K562 (cell line): ENCODE measurements around the gene CDKN1B. TPM values are rescaled to one million over a fixed set of nuclear protein-coding genes. Genes with fewer than 3 reads are reported as not detected.

Source experiments
- ARNT ChIP-seq, 2 experiments: fragments of 450-650 bp; IDR thresholded peaks; 2 replicates each; pipeline ENCODE4 v1.6.1; 2016; ENCODE audit warnings: mild to moderate bottlenecking in 1 of 2
- CCNT2 ChIP-seq: IDR thresholded peaks from 2 replicates; pipeline ENCODE4 v1.6.1; 2011; ENCODE audit warnings: borderline replicate concordance, low read depth, mild to moderate bottlenecking, moderate library complexity, mixed read lengths, low read length; ENCODE audit not compliant: insufficient read length; ENCODE audit errors: extremely low read depth
- CSDE1 ChIP-seq, 2 experiments: fragments of 450-650 bp; IDR thresholded peaks; 2 replicates each; pipeline ENCODE4 v1.6.1; 2016; ENCODE audit warnings: mild to moderate bottlenecking in 1 of 2
- ELF1 ChIP-seq: fragments of 200-800 bp; sonication (Bioruptor generic); IDR thresholded peaks from 2 replicates; pipeline ENCODE4 v1.6.1; 2016; ENCODE audit warnings: missing genetic modification characterization, missing compliant biosample characterization
- ESRRA ChIP-seq: fragments of 450-650 bp; IDR thresholded peaks from 2 replicates; pipeline ENCODE4 v1.6.1; 2014; ENCODE audit warnings: low read depth, mild to moderate bottlenecking, moderate library complexity, borderline replicate concordance
- HDGF ChIP-seq: fragments of 450-650 bp; IDR thresholded peaks from 2 replicates; pipeline ENCODE4 v1.6.1; 2016
- HMGN3 ChIP-seq: IDR thresholded peaks from 2 replicates; pipeline ENCODE4 v1.6.1; 2011; ENCODE audit warnings: borderline replicate concordance, low read depth, mild to moderate bottlenecking, mixed read lengths, low read length; ENCODE audit not compliant: insufficient read length; ENCODE audit errors: extremely low read depth
- NR2C2 ChIP-seq, 2 experiments: fragments of 200-800 bp in 1 of 2; sonication (Bioruptor generic) in 1 of 2; sonication (generic) in 1 of 2; formaldehyde crosslinking in 1 of 2; IDR thresholded peaks; 2 replicates each; pipeline versions ENCODE4 v1.6.1 to v1.8.0; 2016 to 2022; ENCODE audit warnings: mild to moderate bottlenecking in 1 of 2, missing compliant biosample characterization in 1 of 2, missing genetic modification characterization in 1 of 2, missing genetic modification reagents in 1 of 2
- NRF1 ChIP-seq, 2 experiments: fragments of 450-650 bp; IDR thresholded peaks in 1 of 2; conservative IDR thresholded peaks in 1 of 2; 2 replicates each; pipeline ENCODE4 v1.6.1; 2014; ENCODE audit warnings: mild to moderate bottlenecking in 2 of 2
- PHF21A ChIP-seq: fragments of 450-650 bp; IDR thresholded peaks from 2 replicates; pipeline ENCODE4 v1.6.1; 2017; ENCODE audit warnings: low read depth, borderline replicate concordance
- PML ChIP-seq: IDR thresholded peaks from 2 replicates; pipeline ENCODE4 v1.6.1; 2012; ENCODE audit warnings: low read length, inconsistent platforms
- SLC30A9 ChIP-seq: fragments of 250-450 bp; sonication (Bioruptor Pico); IDR thresholded peaks from 2 replicates; pipeline ENCODE4 v1.8.0; 2022; ENCODE audit warnings: mild to moderate bottlenecking, moderate library complexity
- SMAD2 ChIP-seq: fragments of 150-350 bp; IDR thresholded peaks from 2 replicates; pipeline ENCODE4 v1.6.1; 2014; ENCODE audit warnings: low read depth, mild to moderate bottlenecking, low read length
- SMARCE1 ChIP-seq: fragments of 450-650 bp; IDR thresholded peaks from 2 replicates; pipeline ENCODE4 v1.7.1; 2016; ENCODE audit warnings: mild to moderate bottlenecking
- SOX6 ChIP-seq: fragments of 450-650 bp; IDR thresholded peaks from 2 replicates; pipeline ENCODE4 v1.6.1; 2014; ENCODE audit warnings: mild to moderate bottlenecking
- SRSF9 ChIP-seq: fragments of 200-400 bp; formaldehyde crosslinking; IDR thresholded peaks from 2 replicates; pipeline ENCODE4 v1.6.1; 2017; ENCODE audit warnings: low read depth, low read length, borderline replicate concordance
- STAG1 ChIP-seq: sonication (generic); formaldehyde crosslinking; IDR thresholded peaks from 2 replicates; pipeline ENCODE4 v1.5.0; 2020; ENCODE audit warnings: missing genetic modification reagents, borderline replicate concordance
- TEAD1 ChIP-seq, 2 experiments: fragments of 450-650 bp in 1 of 2; sonication (generic) in 1 of 2; formaldehyde crosslinking; IDR thresholded peaks; 2 replicates each; pipeline versions ENCODE4 v1.4.0 to v1.8.0; 2020 to 2022; ENCODE audit warnings: mild to moderate bottlenecking in 2 of 2, missing genetic modification reagents in 1 of 2
- VEZF1 ChIP-seq: fragments of 200-800 bp; sonication (Bioruptor generic); IDR thresholded peaks from 2 replicates; pipeline ENCODE4 v1.6.1; 2017; ENCODE audit warnings: missing genetic modification characterization, missing compliant biosample characterization
- ZNF124 ChIP-seq: sonication (generic); formaldehyde crosslinking; IDR thresholded peaks from 2 replicates; pipeline ENCODE4 v1.8.1; 2022; ENCODE audit warnings: missing genetic modification reagents
- ZNF551 ChIP-seq: fragments of 250-450 bp; sonication (Bioruptor Pico); IDR thresholded peaks from 2 replicates; pipeline ENCODE4 v1.5.0; 2021; ENCODE audit warnings: mild to moderate bottlenecking, moderate library complexity
- polyA plus RNA-seq, 8 experiments: library from polyadenylated mRNA; depleted of rRNA in 4 of 8; stranded (reverse) in 5 of 8; unstranded in 3 of 8; fragments of >200 nt; fragmentation: Nextera tagmentation in 2 of 8; fragmentation: Illumina TruSeq in 1 of 8; extraction: Ambion mirVana in 2 of 8; extraction: Trizol in 1 of 8; gene quantifications; 2 replicates each; pipeline versions ENCODE4 v1.2.1 to v1.2.3, GENCODE V29; 2011 to 2014; ENCODE audit warnings: inconsistent platforms in 1 of 8, missing spikeins in 1 of 8
- total RNA-seq, 7 experiments: library from RNA; depleted of rRNA in 6 of 7; stranded (reverse); fragments of >200 nt in 6 of 7; fragmentation: Illumina TruSeq in 2 of 7; extraction: Trizol in 2 of 7; gene quantifications; 2 replicates each; pipeline versions ENCODE4 v1.2.1 to v1.2.3, GENCODE V29; 2011 to 2021; ENCODE audit warnings: low replicate concordance in 1 of 7
- TF ChIP-seq, protein P1 (sequence below): fragments of 250-450 bp; sonication (Bioruptor Pico); IDR thresholded peaks from 2 replicates; pipeline ENCODE4 v1.5.1; 2021; ENCODE audit warnings: mild to moderate bottlenecking
- TF ChIP-seq, protein P2 (sequence below): IDR thresholded peaks from 2 replicates; pipeline ENCODE4 v1.6.1; 2014; ENCODE audit warnings: antibody characterized with exemption
- TF ChIP-seq, protein P3 (sequence below): fragments of 450-650 bp; formaldehyde crosslinking; IDR thresholded peaks from 2 replicates; pipeline ENCODE4 v1.4.0; 2020; ENCODE audit warnings: mild to moderate bottlenecking, moderate library complexity

CDKN1B gene
- total and polyA plus RNA-seq, 9 of the 15 experiments (the other 6 are each of a cell fraction or from before 2014, with no cell fraction given) = 2.6 to 35.2 (median 15.5) TPM

DNA sequence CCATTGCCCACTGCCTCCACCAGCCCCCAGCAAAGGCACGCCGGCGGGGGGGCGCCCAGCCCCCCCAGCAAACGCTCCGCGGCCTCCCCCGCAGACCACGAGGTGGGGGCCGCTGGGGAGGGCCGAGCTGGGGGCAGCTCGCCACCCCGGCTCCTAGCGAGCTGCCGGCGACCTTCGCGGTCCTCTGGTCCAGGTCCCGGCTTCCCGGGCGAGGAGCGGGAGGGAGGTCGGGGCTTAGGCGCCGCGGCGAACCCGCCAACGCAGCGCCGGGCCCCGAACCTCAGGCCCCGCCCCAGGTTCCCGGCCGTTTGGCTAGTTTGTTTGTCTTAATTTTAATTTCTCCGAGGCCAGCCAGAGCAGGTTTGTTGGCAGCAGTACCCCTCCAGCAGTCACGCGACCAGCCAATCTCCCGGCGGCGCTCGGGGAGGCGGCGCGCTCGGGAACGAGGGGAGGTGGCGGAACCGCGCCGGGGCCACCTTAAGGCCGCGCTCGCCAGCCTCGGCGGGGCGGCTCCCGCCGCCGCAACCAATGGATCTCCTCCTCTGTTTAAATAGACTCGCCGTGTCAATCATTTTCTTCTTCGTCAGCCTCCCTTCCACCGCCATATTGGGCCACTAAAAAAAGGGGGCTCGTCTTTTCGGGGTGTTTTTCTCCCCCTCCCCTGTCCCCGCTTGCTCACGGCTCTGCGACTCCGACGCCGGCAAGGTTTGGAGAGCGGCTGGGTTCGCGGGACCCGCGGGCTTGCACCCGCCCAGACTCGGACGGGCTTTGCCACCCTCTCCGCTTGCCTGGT is at the start of gene CDKN1B (continued):
- no peak for TF ChIP-seq ESRRA
- TF ChIP-seq SOX6 = no peak
- TF ChIP-seq SRSF9 = no peak
- TF ChIP-seq CCNT2 = peak; percentile 65
- TF ChIP-seq SMARCE1 = no peak
- no peak for TF ChIP-seq ARNT (IDR thresholded peaks at IDR 0.05)
- TF ChIP-seq PHF21A = no peak
- TF ChIP-seq ZNF551 (CRISPR knock-in tag) = no peak
- no peak for TF ChIP-seq CSDE1 (IDR thresholded peaks at IDR 0.05)
- TF ChIP-seq, protein P1, sequence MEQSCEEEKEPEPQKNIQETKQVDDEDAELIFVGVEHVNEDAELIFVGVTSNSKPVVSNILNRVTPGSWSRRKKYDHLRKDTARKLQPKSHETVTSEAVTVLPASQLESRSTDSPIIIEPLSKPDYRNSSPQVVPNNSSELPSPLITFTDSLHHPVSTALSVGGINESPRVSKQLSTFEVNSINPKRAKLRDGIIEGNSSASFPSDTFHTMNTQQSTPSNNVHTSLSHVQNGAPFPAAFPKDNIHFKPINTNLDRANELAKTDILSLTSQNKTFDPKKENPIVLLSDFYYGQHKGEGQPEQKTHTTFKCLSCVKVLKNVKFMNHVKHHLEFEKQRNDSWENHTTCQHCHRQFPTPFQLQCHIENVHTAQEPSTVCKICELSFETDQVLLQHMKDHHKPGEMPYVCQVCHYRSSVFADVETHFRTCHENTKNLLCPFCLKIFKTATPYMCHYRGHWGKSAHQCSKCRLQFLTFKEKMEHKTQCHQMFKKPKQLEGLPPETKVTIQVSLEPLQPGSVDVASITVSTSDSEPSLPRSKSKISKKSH = no peak
- TF ChIP-seq VEZF1 (CRISPR knock-in tag) = peak; percentile 96
- TF ChIP-seq, protein P2, sequence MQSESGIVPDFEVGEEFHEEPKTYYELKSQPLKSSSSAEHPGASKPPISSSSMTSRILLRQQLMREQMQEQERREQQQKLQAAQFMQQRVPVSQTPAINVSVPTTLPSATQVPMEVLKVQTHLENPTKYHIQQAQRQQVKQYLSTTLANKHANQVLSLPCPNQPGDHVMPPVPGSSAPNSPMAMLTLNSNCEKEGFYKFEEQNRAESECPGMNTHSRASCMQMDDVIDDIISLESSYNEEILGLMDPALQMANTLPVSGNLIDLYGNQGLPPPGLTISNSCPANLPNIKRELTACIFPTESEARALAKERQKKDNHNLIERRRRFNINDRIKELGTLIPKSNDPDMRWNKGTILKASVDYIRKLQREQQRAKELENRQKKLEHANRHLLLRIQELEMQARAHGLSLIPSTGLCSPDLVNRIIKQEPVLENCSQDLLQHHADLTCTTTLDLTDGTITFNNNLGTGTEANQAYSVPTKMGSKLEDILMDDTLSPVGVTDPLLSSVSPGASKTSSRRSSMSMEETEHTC = 0 out of 2 replicates have a peak, but pooled peaks have one; percentile 47
- TF ChIP-seq, protein P3, sequence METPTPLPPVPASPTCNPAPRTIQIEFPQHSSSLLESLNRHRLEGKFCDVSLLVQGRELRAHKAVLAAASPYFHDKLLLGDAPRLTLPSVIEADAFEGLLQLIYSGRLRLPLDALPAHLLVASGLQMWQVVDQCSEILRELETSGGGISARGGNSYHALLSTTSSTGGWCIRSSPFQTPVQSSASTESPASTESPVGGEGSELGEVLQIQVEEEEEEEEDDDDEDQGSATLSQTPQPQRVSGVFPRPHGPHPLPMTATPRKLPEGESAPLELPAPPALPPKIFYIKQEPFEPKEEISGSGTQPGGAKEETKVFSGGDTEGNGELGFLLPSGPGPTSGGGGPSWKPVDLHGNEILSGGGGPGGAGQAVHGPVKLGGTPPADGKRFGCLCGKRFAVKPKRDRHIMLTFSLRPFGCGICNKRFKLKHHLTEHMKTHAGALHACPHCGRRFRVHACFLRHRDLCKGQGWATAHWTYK (CRISPR knock-in tag) = no peak
- TF ChIP-seq HMGN3 = peak; percentile 86
- no peak for TF ChIP-seq STAG1 (CRISPR knock-in tag)
- TF ChIP-seq ZNF124 (CRISPR knock-in tag) = no peak
- no peak for TF ChIP-seq SLC30A9 (CRISPR knock-in tag)
- TF ChIP-seq TEAD1 (CRISPR knock-in tag; IDR thresholded peaks at IDR 0.05) = no peak
- peak; percentile 30 to 44; a peak in 3 of 4 replicates for TF ChIP-seq NRF1 (conservative IDR thresholded peaks at IDR 0.05 in 1 of 2, IDR thresholded peaks at IDR 0.05 in 1 of 2)
- TF ChIP-seq ELF1 (tag) = no peak
- no peak for TF ChIP-seq SMAD2
- TF ChIP-seq NR2C2 (CRISPR knock-in tag; IDR thresholded peaks at IDR 0.05) = no peak
- peak; percentile 51 for TF ChIP-seq NR2C2 (tag; IDR thresholded peaks at IDR 0.05)
- TF ChIP-seq HDGF = no peak
- TF ChIP-seq PML = peak; percentile 43; the same call in 1 of the 2 replicates
